Measurements from ENCODE around the gene TMEM131. TPM values are rescaled to one million over a fixed set of nuclear protein-coding genes. Genes with fewer than 3 reads are reported as not detected.

Gene TMEM131
- total and polyA plus RNA-seq, 10 of the 15 experiments (the other 5 are each of a cell fraction or from before 2014, with no cell fraction given), result 6.0 to 48.2 (median 23.2) TPM

- Histone ChIP-seq H3K4me2 (ENCODE audit: control insufficient read depth, insufficient read depth) (no peak overlapping the region), H3K4me1 (ENCODE audit: control insufficient read depth, insufficient read depth, low read length) (peaks cover 44% of the 10 kb centered on the region), H3K4me3 (no peak overlapping the region), H3K9ac (ENCODE audit: control insufficient read depth, insufficient read depth, low read length) (no peak overlapping the region), H3K9me3 (replicated peaks; ENCODE audit: control insufficient read depth, insufficient read depth, low read length) (peaks cover 8% of the 10 kb centered on the region), H3K36me3 (ENCODE audit: control insufficient read depth in 2 of 2, insufficient read depth in 2 of 2, low read length in 1 of 2) (0 out of 4 replicates have a peak, but pooled peaks cover 0 to 3% of the 10 kb centered on the region in 2 experiments), H3K27me3 (replicated peaks in 1 of 2; ENCODE audit: control insufficient read depth in 2 of 2, insufficient read depth in 2 of 2, low read length in 1 of 2) (no peaks in the 10 kb centered on the region), H2AFZ (ENCODE audit: control insufficient read depth, low read depth, low read length) (no peak overlapping the region), H4K20me1 (ENCODE audit: control insufficient read depth, insufficient read depth) (no peaks in the 10 kb centered on the region), H3K27ac (ENCODE audit: control insufficient read depth, insufficient read depth) (no peak overlapping the region), H3K79me2 (ENCODE audit: control insufficient read depth, insufficient read depth, low read length) (peaks cover 43% of the 10 kb centered on the region)
- FAIRE-seq (no peak), ATAC-seq (no peak), DNase-seq (ENCODE audit: low read depth, low spot score) (no peak)
- ChIA-PET CTCF (interaction anchor here (1.7 kb wide), 1 partner anchor 16 kb away, joined by 4 read pairs; no protein-coding TSS in a partner anchor), RAD21 (ENCODE audit: unreplicated experiment) (interaction anchor here (1.0 to 3.9 kb wide), 5 partner anchors 16 to 107 kb away, joined by 3 to 30 read pairs (median 6); no protein-coding TSS in a partner anchor), POLR2A (interaction anchor here (0.8 to 2.6 kb wide), 4 partner anchors 10 to 113 kb away, joined by 3 to 9 read pairs (median 4); no protein-coding TSS in a partner anchor), SMC1A (ENCODE audit: uncharacterized antibody, unreplicated experiment) (interaction anchor here (0.7 to 4.9 kb wide), 7 partner anchors 16 to 98 kb away, joined by 3 to 55 read pairs (median 5); no protein-coding TSS in a partner anchor)
- WGBS (ENCODE audit: insufficient coverage, insufficient replicate concordance, low lambda C conversion rate, missing lambda C conversion rate), result 79% methylated on average over 2 of the region's 2 CpGs
- in situ Hi-C loops (cut with MboI) (no loop called here), intact Hi-C loops (cut with micrococcal nuclease; ENCODE audit: unreplicated experiment) (loop anchor here (2.0 kb wide), 1 partner anchor 15 kb away; no protein-coding TSS in a partner anchor)
- BruUV-seq (replicated peaks), result no TSS peak
- TF ChIP-seq JUNB (IDR thresholded peaks at IDR 0.05), result no peak
- no peak for TF ChIP-seq PBX3 (IDR thresholded peaks at IDR 0.05; ENCODE audit: insufficient replicate concordance, low read depth, low read length)
- TF ChIP-seq RELB (IDR thresholded peaks at IDR 0.05; ENCODE audit: low read depth), result no peak
- TF ChIP-seq CBFB (IDR thresholded peaks at IDR 0.05; ENCODE audit: low read depth), result no peak
- 0 out of 2 replicates have a peak, but pooled peaks have one; percentile 3 for TF ChIP-seq YY1 (IDR thresholded peaks at IDR 0.05; ENCODE audit: low read depth, low read length)
Observed at GRCh38 chr2:97913846-97914245, 81.9 kb downstream of the TMEM131 start.

All from GM12878 (cell line).